K562 (cell line): ENCODE results near the gene TSPAN1. TPM values are rescaled to one million over a fixed set of nuclear protein-coding genes. Genes with fewer than 3 reads are reported as not detected.

Source experiments
- ADNP ChIP-seq: fragments of 200-800 bp; sonication (Bioruptor generic); IDR thresholded peaks from 2 replicates; pipeline ENCODE4 v1.6.1; 2016; ENCODE audit warnings: missing genetic modification characterization, missing compliant biosample characterization
- ATF7 ChIP-seq: fragments of 450-650 bp; IDR thresholded peaks from 2 replicates; pipeline ENCODE4 v1.7.1; 2014; ENCODE audit warnings: mild to moderate bottlenecking, moderate library complexity
- CXXC5 ChIP-seq: fragments of 250-450 bp; sonication (Bioruptor Pico); IDR thresholded peaks from 2 replicates; pipeline ENCODE4 v1.8.0; 2022; ENCODE audit warnings: inconsistent platforms, mild to moderate bottlenecking, moderate library complexity
- DMBX1 ChIP-seq: fragments of 250-450 bp; sonication (Bioruptor Pico); IDR thresholded peaks from 2 replicates; pipeline ENCODE4 v1.8.0; 2022; ENCODE audit warnings: inconsistent platforms, mild to moderate bottlenecking, moderate library complexity, borderline replicate concordance
- GABPB2 ChIP-seq: fragments of 250-450 bp; sonication (Bioruptor Pico); conservative IDR thresholded peaks from 2 replicates; pipeline ENCODE4 v1.5.1; 2021; ENCODE audit warnings: mild to moderate bottlenecking
- GTF2F1 ChIP-seq: IDR thresholded peaks from 2 replicates; pipeline ENCODE4 v1.6.1; 2011; ENCODE audit warnings: low read depth, low read length, improper control_type of control experiment
- KDM4B ChIP-seq, 2 experiments: fragments of 450-650 bp in 1 of 2; sonication (generic) in 1 of 2; IDR thresholded peaks; 2 replicates each; pipeline ENCODE4 v1.6.1; 2016 to 2017; ENCODE audit warnings: borderline replicate concordance in 2 of 2, antibody characterized with exemption in 1 of 2, low read depth in 1 of 2, mild to moderate bottlenecking in 1 of 2
- NCOA2 ChIP-seq, 2 experiments: fragments of 450-650 bp; IDR thresholded peaks; 2 replicates each; pipeline ENCODE4 v1.6.1; 2018; ENCODE audit warnings: mild to moderate bottlenecking in 2 of 2, moderate library complexity in 1 of 2; ENCODE audit not compliant: partially characterized antibody in 2 of 2
- NCOA6 ChIP-seq: fragments of 450-650 bp; IDR thresholded peaks from 2 replicates; pipeline ENCODE4 v1.6.1; 2017; ENCODE audit warnings: mild to moderate bottlenecking
- PCBP2 ChIP-seq: fragments of 200-400 bp; formaldehyde crosslinking; IDR thresholded peaks from 2 replicates; pipeline ENCODE4 v1.6.1; 2018; ENCODE audit warnings: low read length, low read depth, mild to moderate bottlenecking, moderate library complexity; ENCODE audit not compliant: poor library complexity, severe bottlenecking
- PHF8 ChIP-seq: fragments of 200-600 bp; sonication (generic); IDR thresholded peaks from 2 replicates; pipeline ENCODE4 v1.6.1; 2012; ENCODE audit warnings: mixed run types, mild to moderate bottlenecking, inconsistent platforms, low read length, moderate library complexity, borderline replicate concordance
- PPARD ChIP-seq: fragments of 250-450 bp; sonication (Bioruptor Pico); IDR thresholded peaks from 2 replicates; pipeline ENCODE4 v1.8.0; 2022; ENCODE audit warnings: inconsistent platforms, mild to moderate bottlenecking, moderate library complexity
- TAF9B ChIP-seq: fragments of 450-650 bp; IDR thresholded peaks from 2 replicates; pipeline ENCODE4 v1.6.1; 2018; ENCODE audit warnings: mild to moderate bottlenecking; ENCODE audit not compliant: partially characterized antibody
- U2AF1 ChIP-seq: fragments of 200-400 bp; formaldehyde crosslinking; optimal IDR thresholded peaks from 2 replicates; pipeline ENCODE3; 2017; ENCODE audit warnings: mild to moderate bottlenecking, low read depth, low read length, moderate library complexity
- ZBED1 ChIP-seq: IDR thresholded peaks from 2 replicates; pipeline ENCODE4 v1.6.1; 2014
- ZBTB1 ChIP-seq: sonication (generic); formaldehyde crosslinking; IDR thresholded peaks from 2 replicates; pipeline ENCODE4 v1.8.1; 2023; ENCODE audit warnings: missing genetic modification reagents, low read depth, mild to moderate bottlenecking, borderline replicate concordance
- ZC3H4 ChIP-seq: sonication (generic); formaldehyde crosslinking; IDR thresholded peaks from 2 replicates; pipeline ENCODE4 v1.9.0; 2021; ENCODE audit warnings: missing genetic modification reagents, borderline replicate concordance
- ZNF354B ChIP-seq: fragments of 250-450 bp; sonication (Bioruptor Pico); IDR thresholded peaks from 2 replicates; pipeline ENCODE4 v1.4.0; 2020
- ZNF408 ChIP-seq: fragments of 250-450 bp; sonication (Bioruptor Pico); IDR thresholded peaks from 2 replicates; pipeline ENCODE4 v1.4.0; 2020; ENCODE audit warnings: low read depth, mild to moderate bottlenecking, moderate library complexity
- ZNF764 ChIP-seq: fragments of 250-450 bp; sonication (Bioruptor Pico); IDR thresholded peaks from 2 replicates; pipeline ENCODE4 v1.4.0; 2020; ENCODE audit warnings: low read depth, mild to moderate bottlenecking, moderate library complexity
- ZZZ3 ChIP-seq: fragments of 450-650 bp; IDR thresholded peaks from 2 replicates; pipeline ENCODE4 v1.6.1; 2016; ENCODE audit warnings: antibody characterized with exemption, mild to moderate bottlenecking, moderate library complexity
- polyA plus RNA-seq, 8 experiments: library from polyadenylated mRNA; depleted of rRNA in 4 of 8; stranded (reverse) in 5 of 8; unstranded in 3 of 8; fragments of >200 nt; fragmentation: Nextera tagmentation in 2 of 8; fragmentation: Illumina TruSeq in 1 of 8; extraction: Ambion mirVana in 2 of 8; extraction: Trizol in 1 of 8; gene quantifications; 2 replicates each; pipeline versions ENCODE4 v1.2.1 to v1.2.3, GENCODE V29; 2011 to 2014; ENCODE audit warnings: inconsistent platforms in 1 of 8, missing spikeins in 1 of 8
- total RNA-seq, 7 experiments: library from RNA; depleted of rRNA in 6 of 7; stranded (reverse); fragments of >200 nt in 6 of 7; fragmentation: Illumina TruSeq in 2 of 7; extraction: Trizol in 2 of 7; gene quantifications; 2 replicates each; pipeline versions ENCODE4 v1.2.1 to v1.2.3, GENCODE V29; 2011 to 2021; ENCODE audit warnings: low replicate concordance in 1 of 7
- TF ChIP-seq, protein P1 (sequence below): sonication (generic); formaldehyde crosslinking; IDR thresholded peaks from 2 replicates; pipeline ENCODE4 v1.8.0; 2022; ENCODE audit warnings: mild to moderate bottlenecking, missing genetic modification reagents
- TF ChIP-seq, protein P2 (sequence below): sonication (generic); formaldehyde crosslinking; IDR thresholded peaks from 2 replicates; pipeline ENCODE4 v1.9.0; 2022; ENCODE audit warnings: mild to moderate bottlenecking, missing genetic modification reagents
- TF ChIP-seq, protein P3 (sequence below): fragments of 200-800 bp; sonication (Bioruptor generic); IDR thresholded peaks from 2 replicates; pipeline ENCODE4 v1.6.1; 2017; ENCODE audit warnings: missing genetic modification characterization, missing compliant biosample characterization

Gene TSPAN1
- total and polyA plus RNA-seq, 9 of the 15 experiments (the other 6 are each of a cell fraction or from before 2014, with no cell fraction given): 0.58 TPM; not detected in 8

DNA sequence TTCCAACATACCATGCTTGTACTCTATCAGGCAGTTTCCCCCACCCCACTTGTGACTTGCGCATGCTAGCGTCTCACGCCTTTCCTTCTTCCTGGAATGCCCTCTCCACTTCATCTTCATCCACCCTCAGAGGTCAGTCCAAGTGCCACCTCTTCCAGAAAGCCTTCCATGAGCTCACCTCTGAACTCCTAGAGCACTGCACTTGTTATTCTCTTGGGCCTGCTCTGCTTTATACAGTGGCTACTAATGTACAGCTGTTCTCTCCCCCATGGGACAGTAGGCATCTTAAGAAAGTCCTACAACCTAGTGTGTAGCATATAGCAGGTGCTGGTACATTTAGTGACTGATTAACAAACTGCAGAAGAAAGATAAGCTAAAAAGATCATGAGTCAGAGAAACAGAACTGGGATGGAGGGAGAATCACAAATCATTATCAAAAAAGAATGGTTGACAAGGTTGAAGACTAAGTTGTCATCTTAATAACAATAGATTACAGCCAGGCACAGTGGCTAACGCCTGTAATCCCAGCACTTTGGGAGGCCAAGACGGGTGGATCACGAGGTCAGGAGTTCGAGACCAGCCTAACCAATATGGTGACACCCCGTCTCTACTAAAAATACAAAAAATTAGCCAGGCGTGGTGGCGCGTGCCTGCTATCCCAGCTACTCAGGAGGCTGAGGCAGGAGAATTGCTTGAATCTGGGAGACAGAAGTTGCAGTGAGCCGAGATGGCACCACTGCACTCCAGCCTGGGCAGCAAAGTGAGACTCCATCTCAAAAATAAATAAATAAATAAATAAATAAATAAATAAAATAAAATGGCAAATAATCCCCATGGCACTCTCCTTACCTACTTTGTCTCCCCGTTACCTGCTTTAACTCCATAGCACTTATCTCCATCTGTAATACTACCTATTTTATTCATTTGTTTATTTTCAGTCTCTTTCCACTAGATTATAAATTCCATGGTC is 16.3 kb upstream of the TSPAN1 start (continued):
- TF ChIP-seq KDM4B (IDR thresholded peaks at IDR 0.05; ENCODE audit: borderline replicate concordance in 2 of 2, low read depth in 1 of 2): no peak
- peak in 1 of 2 experiments; percentile 71 for TF ChIP-seq NCOA2 (IDR thresholded peaks at IDR 0.05; ENCODE audit: partially characterized antibody in 2 of 2)
- no peak for TF ChIP-seq PCBP2
- TF ChIP-seq, protein P1, sequence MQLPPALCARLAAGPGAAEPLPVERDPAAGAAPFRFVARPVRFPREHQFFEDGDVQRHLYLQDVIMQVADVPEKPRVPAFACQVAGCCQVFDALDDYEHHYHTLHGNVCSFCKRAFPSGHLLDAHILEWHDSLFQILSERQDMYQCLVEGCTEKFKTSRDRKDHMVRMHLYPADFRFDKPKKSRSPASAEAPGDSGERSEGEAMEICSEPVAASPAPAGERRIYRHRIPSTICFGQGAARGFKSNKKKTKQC (CRISPR knock-in tag): no peak
- TF ChIP-seq ZNF354B (CRISPR knock-in tag): no peak
- no peak for TF ChIP-seq ZBTB1 (CRISPR knock-in tag)
- no peak for TF ChIP-seq PPARD
- peak; percentile 72 for TF ChIP-seq TAF9B
- TF ChIP-seq ADNP (tag): peak; percentile 100
- no peak for TF ChIP-seq NCOA6
- TF ChIP-seq ZNF764: peak; percentile 82; the same call in 1 of the 2 replicates
- no peak for TF ChIP-seq GTF2F1
- TF ChIP-seq ZC3H4: no peak
- TF ChIP-seq, protein P2, sequence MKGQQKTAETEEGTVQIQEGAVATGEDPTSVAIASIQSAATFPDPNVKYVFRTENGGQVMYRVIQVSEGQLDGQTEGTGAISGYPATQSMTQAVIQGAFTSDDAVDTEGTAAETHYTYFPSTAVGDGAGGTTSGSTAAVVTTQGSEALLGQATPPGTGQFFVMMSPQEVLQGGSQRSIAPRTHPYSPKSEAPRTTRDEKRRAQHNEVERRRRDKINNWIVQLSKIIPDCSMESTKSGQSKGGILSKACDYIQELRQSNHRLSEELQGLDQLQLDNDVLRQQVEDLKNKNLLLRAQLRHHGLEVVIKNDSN (CRISPR knock-in tag): no peak
- TF ChIP-seq ATF7: peak; percentile 92
- TF ChIP-seq, protein P3, sequence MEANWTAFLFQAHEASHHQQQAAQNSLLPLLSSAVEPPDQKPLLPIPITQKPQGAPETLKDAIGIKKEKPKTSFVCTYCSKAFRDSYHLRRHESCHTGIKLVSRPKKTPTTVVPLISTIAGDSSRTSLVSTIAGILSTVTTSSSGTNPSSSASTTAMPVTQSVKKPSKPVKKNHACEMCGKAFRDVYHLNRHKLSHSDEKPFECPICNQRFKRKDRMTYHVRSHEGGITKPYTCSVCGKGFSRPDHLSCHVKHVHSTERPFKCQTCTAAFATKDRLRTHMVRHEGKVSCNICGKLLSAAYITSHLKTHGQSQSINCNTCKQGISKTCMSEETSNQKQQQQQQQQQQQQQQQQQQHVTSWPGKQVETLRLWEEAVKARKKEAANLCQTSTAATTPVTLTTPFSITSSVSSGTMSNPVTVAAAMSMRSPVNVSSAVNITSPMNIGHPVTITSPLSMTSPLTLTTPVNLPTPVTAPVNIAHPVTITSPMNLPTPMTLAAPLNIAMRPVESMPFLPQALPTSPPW (CRISPR knock-in tag): peak; percentile 82
- no peak for TF ChIP-seq PHF8
- peak; percentile 93 for TF ChIP-seq DMBX1 (CRISPR knock-in tag)
- TF ChIP-seq U2AF1: no peak
- TF ChIP-seq ZNF408 (CRISPR knock-in tag): no peak
- TF ChIP-seq ZBED1: no peak
- peak; percentile 74 for TF ChIP-seq CXXC5
- TF ChIP-seq ZZZ3: no peak
- TF ChIP-seq GABPB2: no peak
